PFSK-1 (cell line): ENCODE data around the gene OLFM2.

Source experiments
- FOXP2 ChIP-seq: optimal IDR thresholded peaks from 2 replicates; pipeline ENCODE3; 2011; ENCODE audit warnings: borderline replicate concordance, control low read depth, inconsistent platforms; ENCODE audit not compliant: insufficient read depth; ENCODE audit errors: extremely low read length, extremely low read depth
- POLR2AphosphoS5 ChIP-seq: IDR thresholded peaks from 2 replicates; pipeline ENCODE4 v1.6.1; 2012; ENCODE audit warnings: low read depth, mild to moderate bottlenecking, control low read depth, low read length, moderate library complexity
- REST ChIP-seq, 2 experiments: IDR thresholded peaks; 2 replicates each; pipeline versions ENCODE4 v1.6.1 to v1.8.0; 2011 to 2012; ENCODE audit warnings: low read depth in 2 of 2, low read length in 2 of 2, control low read depth in 1 of 2, inconsistent platforms in 1 of 2, mild to moderate bottlenecking in 1 of 2, moderate library complexity in 1 of 2; ENCODE audit not compliant: insufficient read depth in 1 of 2
- SIN3A ChIP-seq: IDR thresholded peaks from 2 replicates; pipeline ENCODE4 v1.6.1; 2012; ENCODE audit warnings: mild to moderate bottlenecking, low read length, moderate library complexity, borderline replicate concordance; ENCODE audit not compliant: insufficient read depth
- TAF1 ChIP-seq: IDR thresholded peaks from 2 replicates; pipeline ENCODE4 v1.6.1; 2012; ENCODE audit warnings: low read length, control low read depth, borderline replicate concordance; ENCODE audit not compliant: insufficient read depth

The OLFM2 gene

DNA sequence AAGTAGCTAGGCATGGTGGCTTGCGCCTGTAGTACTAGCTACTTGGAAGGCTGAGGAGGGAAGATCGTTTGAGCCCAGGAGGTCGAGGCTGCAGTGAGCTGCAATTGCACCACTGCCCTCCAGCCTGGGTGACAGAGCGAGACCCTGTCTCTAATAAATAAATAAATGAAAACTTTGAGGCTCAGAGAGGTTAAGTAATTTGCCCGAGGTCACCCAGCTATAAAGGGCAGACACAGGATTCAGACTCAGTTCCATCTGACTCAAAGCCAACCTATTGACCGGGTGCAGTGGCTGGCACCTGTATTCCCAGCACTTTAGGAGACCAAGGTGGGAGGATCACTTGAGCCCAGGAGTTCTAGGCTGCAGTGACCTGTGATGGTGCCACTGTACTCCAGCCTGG, 7.4 kb upstream of the OLFM2 start:
- TF ChIP-seq TAF1 (no peak), SIN3A (no peak), FOXP2 (no peak), POLR2AphosphoS5 (no peak), REST (IDR thresholded peaks at IDR 0.05; ENCODE audit: insufficient read depth in 1 of 2, low read depth in 2 of 2, low read length in 2 of 2) (no peak)

GRCh38 chr19:9941671-9942070, 5.4 kb upstream of the OLFM2 start:
- no peak for TF ChIP-seq TAF1
- TF ChIP-seq REST (IDR thresholded peaks at IDR 0.05; ENCODE audit: insufficient read depth in 1 of 2, low read depth in 2 of 2, low read length in 2 of 2), result no peak
- TF ChIP-seq FOXP2, result no peak
- TF ChIP-seq POLR2AphosphoS5, result no peak
- TF ChIP-seq SIN3A, result no peak

DNA sequence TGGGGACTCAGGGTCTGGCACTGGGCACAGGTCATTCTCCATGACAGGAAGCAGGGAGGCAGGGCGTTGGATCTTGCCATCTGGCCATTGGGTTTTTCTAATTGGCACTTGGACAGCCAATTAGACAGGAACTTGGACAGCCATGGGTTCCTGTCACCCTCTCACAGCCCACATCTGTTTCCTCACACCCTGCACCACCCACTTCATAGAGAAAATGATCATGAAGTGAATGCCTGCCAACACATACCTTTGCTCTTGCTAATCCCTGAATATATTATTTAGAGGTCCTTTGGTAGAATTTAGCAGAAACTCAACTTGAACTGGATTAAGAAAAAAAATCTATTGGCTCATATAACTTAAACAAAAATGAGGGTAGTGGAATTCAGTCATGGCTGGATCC, 4.9 kb upstream of the OLFM2 start:
- TF ChIP-seq POLR2AphosphoS5, result no peak
- no peak for TF ChIP-seq REST (IDR thresholded peaks at IDR 0.05; ENCODE audit: insufficient read depth in 1 of 2, low read depth in 2 of 2, low read length in 2 of 2)
- TF ChIP-seq TAF1, result no peak
- no peak for TF ChIP-seq FOXP2
- no peak for TF ChIP-seq SIN3A

DNA sequence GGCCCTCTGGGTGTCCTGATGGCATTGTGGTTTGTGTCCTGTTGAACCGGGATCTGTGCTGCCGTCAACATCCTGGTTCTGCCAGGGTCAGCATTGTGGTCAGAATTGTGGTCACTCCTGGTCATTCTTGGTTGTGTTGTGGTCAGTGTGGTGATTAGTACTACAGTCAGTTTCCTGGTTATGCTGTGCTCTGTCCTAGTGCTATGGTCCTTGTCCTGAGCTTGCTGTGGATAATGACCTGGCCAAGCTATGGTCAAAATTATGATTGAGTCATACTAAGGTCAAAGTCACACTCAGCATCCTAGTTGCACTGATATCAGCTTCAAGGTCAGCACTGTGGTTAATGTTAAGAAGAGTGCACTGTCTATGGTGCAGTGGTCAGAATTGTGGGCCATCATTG, 4.5 kb upstream of the OLFM2 start:
- TF ChIP-seq REST (IDR thresholded peaks at IDR 0.05; ENCODE audit: insufficient read depth in 1 of 2, low read depth in 2 of 2, low read length in 2 of 2), result no peak
- TF ChIP-seq FOXP2, result no peak
- TF ChIP-seq TAF1, result no peak
- no peak for TF ChIP-seq SIN3A
- TF ChIP-seq POLR2AphosphoS5, result no peak

GRCh38 chr19:9939301-9939913, 3.1 kb upstream of the OLFM2 start:
- TF ChIP-seq REST (IDR thresholded peaks at IDR 0.05; ENCODE audit: insufficient read depth in 1 of 2, low read depth in 2 of 2, low read length in 2 of 2) (peak; percentile 82 to 93), POLR2AphosphoS5 (no peak)
